B cell (primary cell): Measurements from ENCODE around the gene ADORA2A. TPM values are rescaled to one million over a fixed set of nuclear protein-coding genes. Genes with fewer than 3 reads are reported as not detected.
A peak's percentile ranks its signal among the peaks of the same experiment; 100 is the strongest.

ENCODE experiments used
- ATAC-seq: fragments of 200-7000 bp; cut with Tn5 transposase; one replicate; pipeline ENCODE4 v1.10.0; 2021; ENCODE audit warnings: low read depth, mild to moderate bottlenecking, moderate number of reproducible peaks, moderate library complexity
- CTCF ChIA-PET: fragments of 350-600 bp; sonication (Branson Sonifier 250); formaldehyde crosslinking; loops from one replicate; lab custom pipeline; 2021; ENCODE audit warnings: antibody characterized with exemption, inconsistent platforms; lab: Charles Lee
- POLR2A ChIA-PET: fragments of 350-600 bp; sonication (Branson Sonifier 250); formaldehyde crosslinking; loops from one replicate; lab custom pipeline; 2021; ENCODE audit warnings: antibody characterized with exemption; lab: Charles Lee
- DNase-seq: peaks from one replicate; pipeline ENCODE4 v3.0.0; 2013
- H2AFZ ChIP-seq: 2 replicates; pipeline ENCODE4 v1.6.1; 2012; ENCODE audit warnings: mild to moderate bottlenecking, low read depth, low read length; ENCODE audit not compliant: insufficient read depth, poor library complexity, severe bottlenecking
- H3K27ac ChIP-seq, 2 donors: 1 replicate in 1 of 2; 2 replicates in 1 of 2; pipeline ENCODE4 v1.5.1; 2012 to 2013; ENCODE audit warnings: low read length in 2 of 2, mild to moderate bottlenecking in 2 of 2, moderate library complexity in 1 of 2
- H3K27me3 ChIP-seq, 4 experiments: fragments of 200-600 bp in 1 of 4; sonication (generic) in 1 of 4; replicated peaks in 1 of 4; 1 replicate in 2 of 4; 2 replicates in 2 of 4; pipeline versions ENCODE4 v1.6.1 to v1.7.0; 2013 to 2016; ENCODE audit warnings: low read length in 3 of 4, mild to moderate bottlenecking in 2 of 4, mixed read lengths in 1 of 4, moderate library complexity in 1 of 4; ENCODE audit not compliant: insufficient read depth in 4 of 4, control insufficient read depth in 3 of 4; ENCODE audit errors: control extremely low read depth in 1 of 4
- H3K36me3 ChIP-seq, 2 experiments: replicated peaks in 1 of 2; 1 replicate in 1 of 2; 2 replicates in 1 of 2; pipeline versions ENCODE4 v1.6.1 to v1.7.1; 2013; ENCODE audit warnings: low read length in 1 of 2; ENCODE audit not compliant: insufficient read depth in 2 of 2, control insufficient read depth in 1 of 2; ENCODE audit errors: control extremely low read depth in 1 of 2, extremely low read depth in 1 of 2
- H3K4me1 ChIP-seq, 2 donors: fragments of 200-600 bp in 1 of 2; sonication (generic) in 1 of 2; 1 replicate in 1 of 2; 2 replicates in 1 of 2; pipeline versions ENCODE4 v1.5.1 to v1.6.1; 2013 to 2017; ENCODE audit warnings: low read length in 2 of 2; ENCODE audit not compliant: control insufficient read depth in 2 of 2, insufficient read depth in 2 of 2
- H3K4me2 ChIP-seq: replicated peaks from 2 replicates; pipeline ENCODE3; 2012; ENCODE audit warnings: mild to moderate bottlenecking, low read depth, low read length; ENCODE audit not compliant: poor library complexity, severe bottlenecking
- H3K4me3 ChIP-seq, 5 experiments: fragments of 200-600 bp in 1 of 5; sonication (generic) in 1 of 5; 1 replicate in 3 of 5; 2 replicates in 2 of 5; pipeline versions ENCODE4 v1.5.1 to v1.7.0; 2011 to 2016; ENCODE audit warnings: low read length in 4 of 5, mild to moderate bottlenecking in 4 of 5, low read depth in 2 of 5, control low read depth in 1 of 5, moderate library complexity in 1 of 5; ENCODE audit not compliant: insufficient read depth in 1 of 5; ENCODE audit errors: control extremely low read depth in 1 of 5, extremely low read depth in 1 of 5
- H3K79me2 ChIP-seq: fragments of 200-600 bp; sonication (generic); one replicate; pipeline ENCODE4 v1.6.0; 2016; ENCODE audit warnings: low read length; ENCODE audit not compliant: control insufficient read depth, insufficient read depth
- H3K9ac ChIP-seq: fragments of 200-600 bp; sonication (generic); 2 replicates; pipeline ENCODE4 v1.6.1; 2017; ENCODE audit warnings: mild to moderate bottlenecking, low read length, moderate library complexity
- H3K9me3 ChIP-seq, 3 donors: one replicate each; pipeline versions ENCODE4 v1.6.1 to v1.7.1; 2013; ENCODE audit warnings: low read length in 2 of 3; ENCODE audit not compliant: control insufficient read depth in 2 of 3, insufficient read depth in 1 of 3; ENCODE audit errors: control extremely low read depth in 1 of 3
- H4K20me1 ChIP-seq: 2 replicates; pipeline ENCODE4 v1.6.0; 2012; ENCODE audit warnings: mild to moderate bottlenecking, low read length; ENCODE audit not compliant: insufficient read depth, control insufficient read depth, poor library complexity, severe bottlenecking
- H3K27ac Mint-ChIP-seq: one replicate; pipeline ENCODE4 v1.8.0; 2021; ENCODE audit warnings: mixed read lengths
- H3K27me3 Mint-ChIP-seq: one replicate; pipeline ENCODE4 v1.8.0; 2021; ENCODE audit warnings: mixed read lengths
- H3K4me1 Mint-ChIP-seq: one replicate; pipeline ENCODE4 v1.8.0; 2021; ENCODE audit warnings: mixed read lengths
- H3K4me3 Mint-ChIP-seq: one replicate; pipeline ENCODE4 v1.8.0; 2021; ENCODE audit warnings: mixed read lengths
- H3K9me3 Mint-ChIP-seq: one replicate; pipeline ENCODE4 v1.8.0; 2022; ENCODE audit warnings: mixed read lengths; ENCODE audit not compliant: insufficient read depth
- EZH2 ChIP-seq: IDR thresholded peaks from 2 replicates; pipeline ENCODE4 v1.6.1; 2012; ENCODE audit warnings: borderline replicate concordance, low read depth, mild to moderate bottlenecking, moderate library complexity, low read length; ENCODE audit not compliant: insufficient read depth, poor library complexity, severe bottlenecking
- WGBS: methylation state at CpG from one replicate; pipeline ENCODE4 v1.1.5; 2013; ENCODE audit warnings: missing lambda C conversion rate; ENCODE audit not compliant: insufficient coverage; 5-methylcytosine and 5-hydroxymethylcytosine counted together
- intact Hi-C: fragments of 100-400 bp; cut with micrococcal nuclease; formaldehyde crosslinking; loops from one replicate; pipeline ENCODE4 v1.10.0; 2022
- polyA plus RNA-seq: library from polyadenylated mRNA; depleted of rRNA; stranded (reverse); fragments of >200 nt; gene quantifications from 2 replicates; pipeline ENCODE4 v1.2.3, GENCODE V29; 2012
- total RNA-seq, 2 donors: library from RNA; stranded (reverse); fragments of 120-200 nt in 1 of 2; gene quantifications; 1 replicate in 1 of 2; 2 replicates in 1 of 2; pipeline versions ENCODE4 v1.2.3 to v1.2.4, GENCODE V29; 2013 to 2022
- TF ChIP-seq, protein P1 (sequence below): fragments of 200-600 bp; IDR thresholded peaks from one replicate; pipeline ENCODE4 v1.8.0; 2022; ENCODE audit warnings: antibody characterized with exemption, mild to moderate bottlenecking

The ADORA2A gene
- total and polyA plus RNA-seq, 2 donors (not counting 1 experiment from before 2014, with no cell fraction given), result 30.5 to 45.4 TPM

DNA sequence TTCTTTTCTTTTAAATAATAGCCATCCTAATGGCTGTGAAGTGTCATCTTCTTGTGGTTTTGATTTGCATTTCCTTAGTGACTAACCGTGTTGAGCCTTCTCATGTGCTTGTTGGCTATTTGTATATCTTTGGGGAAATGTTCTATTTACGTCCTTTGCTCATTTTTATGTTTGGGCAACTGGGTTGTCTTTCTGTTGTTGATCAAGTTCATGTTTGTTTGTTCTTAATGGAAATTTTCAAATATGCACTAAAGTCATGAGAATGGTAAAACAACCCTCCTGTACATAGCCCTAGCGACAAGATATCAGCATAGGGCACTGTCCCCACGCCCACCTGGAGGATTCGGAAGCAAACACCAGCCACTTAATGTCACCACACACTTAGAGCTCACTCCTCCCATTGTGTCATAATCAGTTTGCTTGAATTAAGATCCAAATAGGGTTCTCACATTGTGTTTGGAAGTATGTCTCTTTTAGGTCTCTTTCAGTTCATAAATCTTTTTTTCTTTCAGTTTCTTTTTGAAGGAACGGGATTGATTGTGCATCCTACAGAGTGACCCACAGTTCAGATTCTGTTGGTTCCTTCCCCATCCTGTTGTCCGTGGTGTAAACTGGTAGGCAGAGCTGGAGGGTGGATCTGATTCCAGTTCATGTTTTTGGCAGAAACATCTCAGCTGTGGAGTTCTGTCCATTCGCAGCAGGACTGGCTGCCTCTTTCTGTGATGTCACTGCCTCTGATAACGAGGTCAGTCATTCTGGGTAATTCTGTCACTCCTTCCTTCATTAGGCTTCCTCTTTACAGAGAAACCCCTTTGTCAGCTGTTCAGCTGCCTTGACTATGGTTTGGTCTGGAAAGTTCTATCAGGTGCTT lies 26.4 kb upstream of the ADORA2A start:
- Mint-ChIP-seq H3K27me3 (no peaks in the 10 kb centered on the region), H3K4me3 (peak overlapping the region; percentile 82), H3K27ac (peak overlapping the region; percentile 87), H3K9me3 (no peaks in the 10 kb centered on the region), H3K4me1 (peaks cover 54% of the 10 kb centered on the region)
- Histone ChIP-seq H3K79me2 (peaks cover 10% of the 10 kb centered on the region), H3K9me3 (no peaks in the 10 kb centered on the region), H3K4me2 (peak overlapping the region; percentile 56), H3K27ac (peak overlapping the region; percentile 75 to 81), H3K27me3 (no peaks in the 10 kb centered on the region), H3K36me3 (peaks cover 2 to 47% of the 10 kb centered on the region in 2 experiments), H2AFZ (no peak overlapping the region), H3K9ac (peak overlapping the region; percentile 59), H4K20me1 (no peaks in the 10 kb centered on the region), H3K4me3 (peak overlapping the region in 4 of 5 experiments; percentile 18 to 52 (median 24)), H3K4me1 (peaks cover 10 to 53% of the 10 kb centered on the region in 2 donors)
- WGBS, result 41% methylated on average over 5 of the region's 9 CpGs
- intact Hi-C loops, result loop anchor here (2.0 kb wide), 1 partner anchor 34 kb away; no protein-coding TSS in a partner anchor
- peak; percentile 60 for ATAC-seq
- peak; percentile 57 for DNase-seq
- POLR2A ChIA-PET, result no interaction called here
- TF ChIP-seq EZH2, result no peak
- TF ChIP-seq, protein P1, sequence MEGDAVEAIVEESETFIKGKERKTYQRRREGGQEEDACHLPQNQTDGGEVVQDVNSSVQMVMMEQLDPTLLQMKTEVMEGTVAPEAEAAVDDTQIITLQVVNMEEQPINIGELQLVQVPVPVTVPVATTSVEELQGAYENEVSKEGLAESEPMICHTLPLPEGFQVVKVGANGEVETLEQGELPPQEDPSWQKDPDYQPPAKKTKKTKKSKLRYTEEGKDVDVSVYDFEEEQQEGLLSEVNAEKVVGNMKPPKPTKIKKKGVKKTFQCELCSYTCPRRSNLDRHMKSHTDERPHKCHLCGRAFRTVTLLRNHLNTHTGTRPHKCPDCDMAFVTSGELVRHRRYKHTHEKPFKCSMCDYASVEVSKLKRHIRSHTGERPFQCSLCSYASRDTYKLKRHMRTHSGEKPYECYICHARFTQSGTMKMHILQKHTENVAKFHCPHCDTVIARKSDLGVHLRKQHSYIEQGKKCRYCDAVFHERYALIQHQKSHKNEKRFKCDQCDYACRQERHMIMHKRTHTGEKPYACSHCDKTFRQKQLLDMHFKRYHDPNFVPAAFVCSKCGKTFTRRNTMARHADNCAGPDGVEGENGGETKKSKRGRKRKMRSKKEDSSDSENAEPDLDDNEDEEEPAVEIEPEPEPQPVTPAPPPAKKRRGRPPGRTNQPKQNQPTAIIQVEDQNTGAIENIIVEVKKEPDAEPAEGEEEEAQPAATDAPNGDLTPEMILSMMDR, result no peak
- CTCF ChIA-PET, result interaction anchor here (1.7 kb wide), 1 partner anchor 11 kb away, joined by 3 read pairs; no protein-coding TSS in a partner anchor
